Rectal smooth muscle tissue (tissue), 1 donor: Measurements from ENCODE around the gene ZNF850.

Experiments used
- H3K27ac ChIP-seq: one replicate; pipeline ENCODE4 v1.7.0; 2013; ENCODE audit warnings: low read depth, low read length, inconsistent platforms
- H3K27me3 ChIP-seq: one replicate; pipeline ENCODE4 v1.7.0; 2013; ENCODE audit warnings: low read length; ENCODE audit not compliant: control insufficient read depth, insufficient read depth
- H3K36me3 ChIP-seq: one replicate; pipeline ENCODE4 v1.7.0; 2013; ENCODE audit warnings: low read length; ENCODE audit not compliant: control insufficient read depth, insufficient read depth
- H3K4me1 ChIP-seq: one replicate; pipeline ENCODE4 v1.7.0; 2013; ENCODE audit warnings: low read length; ENCODE audit not compliant: control insufficient read depth, insufficient read depth
- H3K4me3 ChIP-seq: one replicate; pipeline ENCODE4 v1.7.0; 2013; ENCODE audit warnings: low read length
- H3K9ac ChIP-seq: one replicate; pipeline ENCODE4 v1.7.0; 2013; ENCODE audit warnings: low read length

Gene ZNF850

DNA sequence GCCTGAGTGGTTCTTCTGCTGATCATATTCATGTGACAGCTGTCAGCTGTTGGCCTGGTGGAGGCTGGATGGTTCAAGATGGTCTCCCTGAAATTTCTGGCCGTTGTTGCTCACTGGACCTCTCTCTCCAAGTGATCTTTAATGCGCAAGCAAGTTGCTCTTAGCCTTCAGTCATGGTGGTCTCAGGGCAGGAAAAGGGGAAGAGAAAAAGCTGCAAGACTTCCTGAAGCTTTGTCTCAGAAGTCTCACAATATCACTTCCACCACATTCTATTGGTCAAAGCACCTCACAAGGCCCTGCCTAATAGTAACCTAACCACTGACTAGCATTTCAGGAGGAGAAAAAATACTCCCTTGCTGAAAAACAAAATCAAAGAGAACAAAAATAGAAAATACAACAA, 86.8 kb downstream of the ZNF850 start:
- Histone ChIP-seq H3K4me1 (peaks cover 9% of the 10 kb centered on the region), H3K9ac (no peak overlapping the region), H3K36me3 (peaks cover 6% of the 10 kb centered on the region), H3K27ac (no peak overlapping the region), H3K4me3 (no peak overlapping the region), H3K27me3 (no peaks in the 10 kb centered on the region)

- Histone ChIP-seq H3K27ac (no peak overlapping the region), H3K4me3 (no peak overlapping the region), H3K36me3 (peaks cover 5% of the 10 kb centered on the region), H3K4me1 (no peaks in the 10 kb centered on the region), H3K27me3 (no peaks in the 10 kb centered on the region), H3K9ac (no peak overlapping the region)
Observed at GRCh38 chr19:36679455-36679854, 93.2 kb downstream of the ZNF850 start.

DNA sequence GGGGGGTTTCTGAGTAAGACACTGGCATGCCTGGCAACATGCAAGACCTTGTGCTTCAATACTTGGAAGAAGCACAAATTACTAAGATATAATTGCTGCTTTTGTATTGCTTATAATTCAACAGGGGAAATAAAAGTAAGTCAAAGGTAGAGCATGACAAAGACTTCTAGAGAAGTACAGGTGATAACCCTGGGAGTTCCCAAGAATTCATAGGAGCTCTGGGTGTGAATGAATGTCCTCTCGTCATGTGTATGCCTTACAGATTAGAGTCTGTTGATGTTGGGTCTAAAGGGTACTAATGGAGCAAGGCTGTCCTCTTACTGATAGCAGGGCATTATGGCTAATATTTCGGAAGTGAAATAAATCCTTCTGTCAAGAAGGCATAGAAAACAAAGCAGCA, 98.4 kb downstream of the ZNF850 start:
- Histone ChIP-seq H3K27me3 (no peaks in the 10 kb centered on the region), H3K4me3 (no peak overlapping the region), H3K27ac (no peak overlapping the region), H3K9ac (no peak overlapping the region), H3K4me1 (no peaks in the 10 kb centered on the region), H3K36me3 (peaks cover 13% of the 10 kb centered on the region)

- peaks cover 11% of the 10 kb centered on the region for H3K36me3 ChIP-seq
- no peaks in the 10 kb centered on the region for H3K4me1 ChIP-seq
Observed at GRCh38 chr19:36672368-36672767, 100.2 kb downstream of the ZNF850 start.

DNA sequence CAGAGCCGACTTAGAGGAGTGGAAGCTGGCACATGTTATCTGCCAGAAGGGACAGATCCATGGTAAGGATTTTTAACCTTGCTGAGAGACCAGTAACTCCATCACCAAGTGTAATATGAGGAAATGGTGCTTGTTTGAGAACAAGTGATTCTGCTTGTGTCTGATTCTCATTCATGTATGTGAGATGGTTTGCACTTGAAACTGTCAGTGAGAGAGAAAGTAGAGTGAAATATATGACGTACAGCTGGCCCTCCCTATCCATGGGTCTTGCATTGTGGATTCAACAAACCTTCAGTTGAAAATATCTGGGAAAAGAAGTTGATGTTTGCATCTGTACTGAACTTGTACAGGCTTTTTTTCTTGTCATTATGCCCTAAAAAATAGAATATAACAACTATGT, 104.0 kb downstream of the ZNF850 start:
- Histone ChIP-seq H3K27ac (no peak overlapping the region), H3K4me3 (no peak overlapping the region)

More at GRCh38 chr19:36672368-36672767, 100.2 kb downstream of the ZNF850 start:
- no peak overlapping the region for H3K27ac ChIP-seq
- no peaks in the 10 kb centered on the region for H3K27me3 ChIP-seq
- H3K4me3 ChIP-seq, result no peak overlapping the region
- H3K9ac ChIP-seq, result no peak overlapping the region

DNA sequence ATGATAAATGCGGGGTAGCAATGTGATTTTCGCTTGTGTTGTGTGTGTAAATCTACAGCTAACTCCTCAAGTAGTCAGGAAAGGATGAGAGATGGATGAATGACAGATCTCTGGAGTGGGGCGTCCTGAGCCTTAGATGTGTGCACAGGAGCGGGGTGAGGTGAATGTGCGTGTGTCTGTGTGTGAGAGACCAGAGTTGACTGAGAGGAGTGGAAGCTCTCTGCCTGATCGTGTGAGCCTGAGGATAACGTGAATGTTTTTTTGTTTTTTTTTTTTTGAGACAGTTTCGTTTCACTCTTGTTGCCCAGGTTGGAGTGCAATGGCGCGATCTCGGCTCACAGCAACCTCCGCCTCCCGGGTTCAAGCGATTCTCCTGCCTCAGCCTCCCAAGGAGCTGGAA, 106.8 kb downstream of the ZNF850 start:
- Histone ChIP-seq H3K4me1 (no peaks in the 10 kb centered on the region), H3K27me3 (no peaks in the 10 kb centered on the region), H3K36me3 (peaks cover 3% of the 10 kb centered on the region), H3K4me3 (peak overlapping the region; percentile 84), H3K27ac (no peak overlapping the region), H3K9ac (no peak overlapping the region)

More for the DNA sequence above, 104.0 kb downstream of the ZNF850 start:
- Histone ChIP-seq H3K36me3 (peaks cover 14% of the 10 kb centered on the region), H3K27me3 (no peaks in the 10 kb centered on the region), H3K9ac (no peak overlapping the region), H3K4me1 (no peaks in the 10 kb centered on the region)
